OCI-LY1 (cell line): ENCODE data around the gene ABCC3.

Source experiments
- H2AFZ ChIP-seq: fragments of 200-600 bp; sonication (generic), shearing (Covaris generic); 2 replicates; pipeline ENCODE4 v1.6.0; 2014; ENCODE audit warnings: antibody characterized with exemption, mild to moderate bottlenecking, low read length
- H3F3A ChIP-seq: fragments of 200-600 bp; sonication (generic), shearing (Covaris generic); 2 replicates; pipeline ENCODE4 v1.6.0; 2014; ENCODE audit warnings: mild to moderate bottlenecking, antibody characterized with exemption, low read length, moderate library complexity; ENCODE audit not compliant: insufficient read depth
- H3K27ac ChIP-seq: fragments of 200-600 bp; sonication (generic); 2 replicates; pipeline ENCODE4 v1.5.1; 2014; ENCODE audit warnings: low read length, mixed run types, mild to moderate bottlenecking, low read depth; ENCODE audit not compliant: poor library complexity, severe bottlenecking
- H3K27me3 ChIP-seq: fragments of 200-600 bp; sonication (generic); 2 replicates; pipeline ENCODE4 v1.6.0; 2014; ENCODE audit warnings: antibody characterized with exemption, mild to moderate bottlenecking, low read length, moderate library complexity; ENCODE audit not compliant: insufficient read depth
- H3K36me3 ChIP-seq: fragments of 200-600 bp; sonication (generic); 2 replicates; pipeline ENCODE4 v1.6.1; 2014; ENCODE audit warnings: mild to moderate bottlenecking, antibody characterized with exemption, low read length, moderate library complexity, mixed read lengths; ENCODE audit not compliant: insufficient read depth
- H3K4me1 ChIP-seq: fragments of 200-600 bp; sonication (generic); 2 replicates; pipeline ENCODE4 v1.5.1; 2014; ENCODE audit warnings: mild to moderate bottlenecking, low read length, moderate library complexity; ENCODE audit not compliant: insufficient read depth, severe bottlenecking
- H3K4me2 ChIP-seq: fragments of 200-600 bp; sonication (generic), shearing (Covaris generic); 2 replicates; pipeline ENCODE4 v1.6.1; 2014; ENCODE audit warnings: low read length
- H3K4me3 ChIP-seq: fragments of 200-600 bp; sonication (generic); 2 replicates; pipeline ENCODE4 v1.5.1; 2014; ENCODE audit warnings: low read length, low read depth, mild to moderate bottlenecking, mixed read lengths; ENCODE audit not compliant: poor library complexity, severe bottlenecking
- H3K79me2 ChIP-seq: fragments of 200-600 bp; shearing (Covaris generic); 2 replicates; pipeline ENCODE4 v1.6.1; 2016; ENCODE audit warnings: mixed run types, low read length, mixed read lengths; ENCODE audit not compliant: insufficient read depth
- H3K9ac ChIP-seq: fragments of 200-600 bp; sonication (generic), shearing (Covaris generic); 2 replicates; pipeline ENCODE4 v1.6.1; 2014; ENCODE audit warnings: mild to moderate bottlenecking, low read length, mixed read lengths
- H3K9me2 ChIP-seq: fragments of 200-600 bp; sonication (generic), shearing (Covaris generic); 2 replicates; pipeline ENCODE4 v1.6.1; 2014; ENCODE audit warnings: low read depth, mild to moderate bottlenecking, low read length, mixed read lengths
- H3K9me3 ChIP-seq: fragments of 200-600 bp; shearing (Covaris generic); 2 replicates; pipeline ENCODE4 v1.6.1; 2014; ENCODE audit warnings: low read length, mixed read lengths
- H4K20me1 ChIP-seq: fragments of 200-600 bp; sonication (generic), shearing (Covaris generic); 2 replicates; pipeline ENCODE4 v1.6.0; 2016; ENCODE audit warnings: mild to moderate bottlenecking, low read length; ENCODE audit not compliant: insufficient read depth
- CTCF ChIP-seq: fragments of 200-600 bp; sonication (generic), shearing (Covaris generic); IDR thresholded peaks from 2 replicates; pipeline ENCODE4 v1.5.1; 2017; ENCODE audit warnings: mild to moderate bottlenecking, antibody characterized with exemption, low read length, moderate library complexity, mixed read lengths
- EZH2 ChIP-seq: fragments of 200-600 bp; sonication (generic), shearing (Covaris generic); IDR thresholded peaks from 2 replicates; pipeline ENCODE4 v1.8.0; 2017; ENCODE audit warnings: borderline replicate concordance, mixed run types, mild to moderate bottlenecking, antibody characterized with exemption, low read length, moderate library complexity, mixed read lengths

The ABCC3 gene

DNA sequence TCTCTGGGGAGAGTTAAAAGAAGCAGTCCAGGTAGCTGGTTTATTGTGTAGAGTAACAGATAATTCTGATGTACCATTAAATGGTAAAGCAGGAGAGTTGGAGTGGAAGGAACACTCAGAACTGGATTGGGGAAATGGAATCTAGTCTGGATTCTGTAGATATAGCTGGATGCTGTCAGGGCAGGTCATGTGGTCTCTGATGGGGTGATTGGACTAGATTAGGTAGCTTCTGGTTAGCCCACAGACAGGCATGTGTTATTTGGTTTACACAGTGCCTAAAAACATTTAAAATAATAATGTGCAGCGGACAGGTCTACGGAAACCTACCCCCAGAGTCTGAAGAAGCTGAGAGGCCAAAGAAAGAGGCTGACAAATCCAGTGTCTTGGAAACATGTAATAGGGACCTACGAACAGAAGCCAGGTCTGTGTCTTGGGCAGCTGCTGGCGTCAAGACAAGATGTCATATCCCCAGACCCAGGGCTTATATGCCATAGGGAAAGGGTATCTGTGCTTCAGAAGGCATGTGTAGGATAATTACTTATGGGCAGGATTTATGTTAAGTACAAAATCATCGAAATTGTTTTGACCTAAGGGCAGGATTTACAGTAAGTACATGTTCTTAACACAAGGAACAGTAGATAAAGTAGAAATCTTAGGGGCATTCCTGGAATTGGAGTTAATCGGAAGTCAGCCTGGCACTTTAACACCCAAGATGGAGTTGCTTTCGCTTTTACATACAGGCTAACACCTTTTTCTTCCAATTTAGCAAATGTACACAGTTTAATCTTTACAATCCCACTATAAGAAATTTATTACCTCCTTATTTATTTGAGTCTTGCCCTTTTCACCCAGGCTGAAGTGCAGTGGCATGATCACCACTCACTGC, 97.1 kb downstream of the ABCC3 start:
- no peak overlapping the region for H2AFZ ChIP-seq
- H3K79me2 ChIP-seq: peaks cover 100% of the 10 kb centered on the region
- H3F3A ChIP-seq: no peaks in the 10 kb centered on the region
- no peak for TF ChIP-seq EZH2
- no peak for TF ChIP-seq CTCF
- H3K9me3 ChIP-seq: no peaks in the 10 kb centered on the region
- peaks cover 6% of the 10 kb centered on the region for H3K4me1 ChIP-seq
- no peak overlapping the region for H3K27ac ChIP-seq
- H3K9ac ChIP-seq: no peak overlapping the region
- no peak overlapping the region for H3K4me2 ChIP-seq
- peaks cover 35% of the 10 kb centered on the region; the same call in 1 of the 2 replicates for H3K36me3 ChIP-seq
- H3K4me3 ChIP-seq: no peak overlapping the region
- H4K20me1 ChIP-seq: peaks cover under 1% of the 10 kb centered on the region; the same call in 1 of the 2 replicates
- no peaks in the 10 kb centered on the region for H3K27me3 ChIP-seq
- H3K9me2 ChIP-seq: no peaks in the 10 kb centered on the region

DNA sequence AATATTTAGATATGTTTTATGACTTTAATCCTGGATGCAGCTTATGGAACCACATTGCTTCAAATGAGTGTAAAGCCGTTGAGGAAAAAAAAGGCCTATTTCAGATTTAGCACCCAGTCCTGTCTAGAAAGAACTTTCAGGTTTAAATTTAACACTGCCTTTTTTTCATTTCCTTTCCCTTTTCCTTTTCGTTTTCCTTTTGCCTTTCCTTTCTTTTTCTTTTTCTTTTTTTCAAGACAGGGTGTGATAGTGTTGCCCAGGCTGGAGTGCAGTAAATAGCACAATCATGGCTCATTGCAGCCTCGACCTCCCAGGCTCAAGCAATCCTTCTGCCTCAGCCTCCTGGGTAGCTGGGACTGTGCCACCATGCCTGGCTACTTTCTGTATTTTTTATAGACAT, 100.6 kb downstream of the ABCC3 start:
- Histone ChIP-seq H3K27ac (no peak overlapping the region), H3K9me2 (no peaks in the 10 kb centered on the region), H3K4me2 (no peak overlapping the region), H3F3A (no peaks in the 10 kb centered on the region), H3K27me3 (no peaks in the 10 kb centered on the region), H3K4me1 (no peaks in the 10 kb centered on the region), H3K79me2 (peaks cover 86% of the 10 kb centered on the region), H3K4me3 (no peak overlapping the region), H4K20me1 (peaks cover 6% of the 10 kb centered on the region; the same call in 1 of the 2 replicates), H3K9me3 (no peaks in the 10 kb centered on the region), H3K9ac (no peak overlapping the region), H3K36me3 (peaks cover 57% of the 10 kb centered on the region), H2AFZ (no peak overlapping the region)
- TF ChIP-seq CTCF: no peak
- no peak for TF ChIP-seq EZH2

DNA sequence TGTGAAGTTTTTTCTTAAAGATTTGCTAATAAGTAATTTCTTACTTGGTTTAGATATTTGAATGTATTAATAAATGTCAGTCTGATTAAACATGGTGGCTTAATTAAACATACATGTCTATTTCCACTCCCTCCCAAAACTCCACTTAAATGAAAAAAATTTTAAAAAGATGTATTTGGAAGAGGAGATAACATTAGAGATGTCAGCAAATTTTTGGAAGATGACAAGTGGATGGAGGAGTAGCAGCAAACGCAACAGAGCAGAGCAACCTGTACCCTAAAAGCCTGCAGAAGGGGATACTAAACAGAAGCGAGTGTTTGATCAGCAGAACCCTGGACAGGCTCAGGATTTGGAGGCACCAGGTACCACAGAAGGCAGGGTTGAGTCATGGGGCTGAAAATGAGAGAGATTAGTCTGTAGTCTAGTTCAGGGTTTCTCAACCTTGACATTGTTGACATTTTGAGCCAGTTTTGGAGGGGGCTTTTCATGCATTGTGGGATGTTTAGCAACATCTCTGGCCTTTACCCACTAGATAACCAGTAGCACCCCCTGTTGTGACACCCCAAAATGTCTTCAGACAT, 102.5 kb downstream of the ABCC3 start:
- Histone ChIP-seq H3K4me2 (no peak overlapping the region), H4K20me1 (peaks cover 6% of the 10 kb centered on the region; the same call in 1 of the 2 replicates), H3K27ac (no peak overlapping the region), H3K27me3 (no peaks in the 10 kb centered on the region), H2AFZ (no peak overlapping the region), H3K36me3 (peaks cover 68% of the 10 kb centered on the region), H3K9me3 (no peaks in the 10 kb centered on the region), H3K4me1 (no peaks in the 10 kb centered on the region), H3K79me2 (peaks cover 66% of the 10 kb centered on the region), H3K4me3 (no peak overlapping the region), H3K9ac (no peak overlapping the region), H3F3A (no peaks in the 10 kb centered on the region), H3K9me2 (no peaks in the 10 kb centered on the region)
- TF ChIP-seq EZH2 (no peak), CTCF (no peak)
